PC-9 (cell line): Measurements from ENCODE around the gene CDHR2. TPM values are rescaled to one million over a fixed set of nuclear protein-coding genes. Genes with fewer than 3 reads are reported as not detected.
"Not testable (repeated sequence)": the region's sequence is repeated elsewhere in the genome, so short reads cannot be mapped to it uniquely, and the experiment has no call there.

Experiments used
- BruUV-seq: library from RNA; stranded (reverse); fragments of 400-500 nt; replicated peaks from 2 replicates; lab custom pipeline; 2021; lab: Mats Ljungman, UMichigan
- CTCF ChIA-PET: fragments of 300-600 bp; sonication (Branson Sonifier 250); formaldehyde crosslinking; loops from one replicate; lab custom pipeline; 2022; ENCODE audit warnings: antibody characterized with exemption; lab: Charles Lee
- POLR2A ChIA-PET: fragments of 300-600 bp; sonication (Branson Sonifier 250); formaldehyde crosslinking; loops from one replicate; lab custom pipeline; 2022; ENCODE audit warnings: antibody characterized with exemption; ENCODE audit not compliant: unreplicated experiment; lab: Charles Lee
- DNase-seq, 2 experiments: peaks; one replicate each; pipeline versions ENCODE4 v3.0.0 to v3.0.0-alpha.2; 2015 to 2022; ENCODE audit warnings: mixed read lengths in 1 of 2
- H2AFZ ChIP-seq: fragments of 200-600 bp; sonication (generic); 2 replicates; pipeline ENCODE4 v1.8.1; 2017; ENCODE audit warnings: antibody characterized with exemption
- H3F3A ChIP-seq: fragments of 200-600 bp; sonication (generic); 2 replicates; pipeline ENCODE4 v1.8.1; 2017; ENCODE audit warnings: antibody characterized with exemption, mild to moderate bottlenecking, low read depth; ENCODE audit not compliant: insufficient read depth
- H3K27ac ChIP-seq: fragments of 200-600 bp; sonication (generic); 2 replicates; pipeline ENCODE4 v1.6.1; 2016; ENCODE audit warnings: mixed run types
- H3K27me3 ChIP-seq: fragments of 200-600 bp; sonication (generic); 2 replicates; pipeline ENCODE4 v1.6.1; 2016; ENCODE audit warnings: low read depth, mixed run types; ENCODE audit not compliant: insufficient read depth
- H3K36me3 ChIP-seq: fragments of 200-600 bp; sonication (generic); 2 replicates; pipeline ENCODE4 v1.6.1; 2016; ENCODE audit warnings: low read depth, mixed run types
- H3K4me1 ChIP-seq: fragments of 200-600 bp; sonication (generic); replicated peaks from 2 replicates; pipeline ENCODE4 v1.6.1; 2016; ENCODE audit warnings: mixed run types; ENCODE audit not compliant: insufficient read depth
- H3K4me2 ChIP-seq: fragments of 200-600 bp; sonication (generic); 2 replicates; pipeline ENCODE4 v1.6.1; 2017; ENCODE audit warnings: mixed run types
- H3K4me3 ChIP-seq: fragments of 200-600 bp; sonication (generic); 2 replicates; pipeline ENCODE4 v1.6.1; 2016; ENCODE audit warnings: mixed run types
- H3K79me2 ChIP-seq: fragments of 200-600 bp; sonication (generic); 2 replicates; pipeline ENCODE4 v1.6.1; 2017; ENCODE audit warnings: low read depth, mixed run types
- H3K9me2 ChIP-seq: fragments of 200-600 bp; sonication (generic); 2 replicates; pipeline ENCODE4 v1.8.1; 2017; ENCODE audit warnings: mild to moderate bottlenecking; ENCODE audit not compliant: insufficient read depth
- H3K9me3 ChIP-seq: fragments of 200-600 bp; sonication (generic); 2 replicates; pipeline ENCODE4 v1.8.1; 2016; ENCODE audit warnings: low read depth; ENCODE audit not compliant: insufficient read depth
- H4K20me1 ChIP-seq: fragments of 200-600 bp; sonication (generic); 2 replicates; pipeline ENCODE4 v1.8.1; 2017; ENCODE audit not compliant: insufficient read depth
- EZH2 ChIP-seq: fragments of 200-600 bp; sonication (generic); IDR thresholded peaks from 2 replicates; pipeline ENCODE4 v1.8.0; 2017; ENCODE audit warnings: antibody characterized with exemption, low read depth
- intact Hi-C: fragments of 100-400 bp; cut with micrococcal nuclease; formaldehyde crosslinking; loops from one replicate; pipeline ENCODE4 v1.10.0; 2022; ENCODE audit not compliant: unreplicated experiment
- total RNA-seq: library from RNA; stranded (reverse); gene quantifications from 2 replicates; pipeline ENCODE4 v1.2.3, GENCODE V29; 2021
- TF ChIP-seq, protein P1 (sequence below): fragments of 200-600 bp; sonication (generic); conservative IDR thresholded peaks from 2 replicates; pipeline ENCODE4 v1.6.1; 2017; ENCODE audit warnings: mixed run types, antibody characterized with exemption, mild to moderate bottlenecking, moderate library complexity

Gene CDHR2
- total RNA-seq, 1 experiment from 2014 or later = not detected

DNA sequence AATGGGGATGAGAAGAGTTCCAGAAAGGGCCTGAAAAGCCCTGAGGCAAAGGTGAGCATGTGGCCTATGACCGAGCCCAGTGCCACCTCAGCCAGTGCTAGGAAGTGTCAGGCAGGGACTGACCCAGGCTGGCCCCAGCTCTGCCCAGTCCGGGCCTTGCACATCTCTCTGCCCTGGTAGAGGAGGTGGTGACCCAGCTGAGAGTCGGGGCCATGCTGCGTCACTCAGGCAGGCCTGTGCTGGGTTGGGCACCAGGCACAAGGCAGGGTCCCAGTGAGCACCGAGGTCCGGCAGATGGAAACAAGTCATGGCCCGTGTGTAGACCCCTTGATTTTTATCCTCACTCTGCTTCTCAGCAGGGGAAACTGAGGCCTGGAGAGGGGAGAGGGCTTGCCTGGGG is 729 bp downstream of the CDHR2 start:
- Histone ChIP-seq H3K27me3 (no peaks in the 10 kb centered on the region), H3K79me2 (peaks cover 12% of the 10 kb centered on the region), H3K9me2 (no peaks in the 10 kb centered on the region), H3K9me3 (no peaks in the 10 kb centered on the region), H3K4me1 (peaks cover 59% of the 10 kb centered on the region), H4K20me1 (no peaks in the 10 kb centered on the region), H2AFZ (no peak overlapping the region), H3K27ac (no peak overlapping the region), H3K36me3 (no peaks in the 10 kb centered on the region), H3K4me2 (no peak overlapping the region), H3K4me3 (no peak overlapping the region), H3F3A (peaks cover 49% of the 10 kb centered on the region)
- DNase-seq = no peak
- ChIA-PET POLR2A (interaction anchor here (0.6 kb wide), 1 partner anchor 13 kb away, joined by 5 read pairs; the partner anchor contains the start of gene RNF44), CTCF (no interaction called here)
- intact Hi-C loops = no loop called here
- BruUV-seq = no TSS peak
- no peak for TF ChIP-seq EZH2
- TF ChIP-seq, protein P1, sequence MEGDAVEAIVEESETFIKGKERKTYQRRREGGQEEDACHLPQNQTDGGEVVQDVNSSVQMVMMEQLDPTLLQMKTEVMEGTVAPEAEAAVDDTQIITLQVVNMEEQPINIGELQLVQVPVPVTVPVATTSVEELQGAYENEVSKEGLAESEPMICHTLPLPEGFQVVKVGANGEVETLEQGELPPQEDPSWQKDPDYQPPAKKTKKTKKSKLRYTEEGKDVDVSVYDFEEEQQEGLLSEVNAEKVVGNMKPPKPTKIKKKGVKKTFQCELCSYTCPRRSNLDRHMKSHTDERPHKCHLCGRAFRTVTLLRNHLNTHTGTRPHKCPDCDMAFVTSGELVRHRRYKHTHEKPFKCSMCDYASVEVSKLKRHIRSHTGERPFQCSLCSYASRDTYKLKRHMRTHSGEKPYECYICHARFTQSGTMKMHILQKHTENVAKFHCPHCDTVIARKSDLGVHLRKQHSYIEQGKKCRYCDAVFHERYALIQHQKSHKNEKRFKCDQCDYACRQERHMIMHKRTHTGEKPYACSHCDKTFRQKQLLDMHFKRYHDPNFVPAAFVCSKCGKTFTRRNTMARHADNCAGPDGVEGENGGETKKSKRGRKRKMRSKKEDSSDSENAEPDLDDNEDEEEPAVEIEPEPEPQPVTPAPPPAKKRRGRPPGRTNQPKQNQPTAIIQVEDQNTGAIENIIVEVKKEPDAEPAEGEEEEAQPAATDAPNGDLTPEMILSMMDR = no peak

DNA sequence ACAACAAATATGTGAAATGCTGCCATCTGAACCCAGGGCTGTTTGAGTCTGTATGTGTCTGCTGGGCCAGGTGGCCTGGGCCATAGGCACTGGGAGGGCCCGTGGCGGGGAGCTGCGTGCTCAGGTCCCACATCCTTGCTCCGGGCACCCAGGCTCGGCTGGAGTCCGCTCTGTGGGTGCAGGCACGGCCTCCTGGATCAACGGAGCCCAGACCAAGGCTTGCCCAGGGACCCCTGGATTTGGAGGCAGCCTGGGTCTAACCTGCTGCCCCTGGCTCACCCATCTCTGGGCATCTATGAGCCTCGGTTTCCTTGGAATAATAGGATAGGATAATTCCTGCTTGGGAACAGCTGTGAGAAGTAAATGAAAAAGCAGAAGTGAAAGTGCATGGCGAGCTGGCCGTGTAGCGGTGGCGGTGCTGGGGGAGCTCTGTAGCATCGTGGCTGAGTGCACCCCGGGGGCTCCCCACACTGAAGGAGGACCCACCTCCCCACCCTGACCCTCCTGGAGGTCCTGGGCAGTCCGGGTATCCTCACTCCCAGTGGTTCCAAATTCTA is 1.2 kb downstream of the CDHR2 start:
- no peak overlapping the region for H2AFZ ChIP-seq
- BruUV-seq = no TSS peak
- DNase-seq = no peak
- no peaks in the 10 kb centered on the region for H3K36me3 ChIP-seq
- TF ChIP-seq, protein P1 = no peak
- no peak for TF ChIP-seq EZH2
- peaks cover 7% of the 10 kb centered on the region; the same call in 1 of the 2 replicates for H3K79me2 ChIP-seq
- CTCF ChIA-PET = no interaction called here
- no peaks in the 10 kb centered on the region for H3K27me3 ChIP-seq
- peaks cover 55% of the 10 kb centered on the region for H3K4me1 ChIP-seq
- intact Hi-C loops = no loop called here
- H3F3A ChIP-seq = peaks cover 49% of the 10 kb centered on the region
- no peaks in the 10 kb centered on the region for H3K9me2 ChIP-seq
- POLR2A ChIA-PET = no interaction called here
- H3K9me3 ChIP-seq = no peaks in the 10 kb centered on the region
- no peak overlapping the region for H3K4me2 ChIP-seq
- no peak overlapping the region for H3K4me3 ChIP-seq
- no peaks in the 10 kb centered on the region for H4K20me1 ChIP-seq
- H3K27ac ChIP-seq = no peak overlapping the region

DNA sequence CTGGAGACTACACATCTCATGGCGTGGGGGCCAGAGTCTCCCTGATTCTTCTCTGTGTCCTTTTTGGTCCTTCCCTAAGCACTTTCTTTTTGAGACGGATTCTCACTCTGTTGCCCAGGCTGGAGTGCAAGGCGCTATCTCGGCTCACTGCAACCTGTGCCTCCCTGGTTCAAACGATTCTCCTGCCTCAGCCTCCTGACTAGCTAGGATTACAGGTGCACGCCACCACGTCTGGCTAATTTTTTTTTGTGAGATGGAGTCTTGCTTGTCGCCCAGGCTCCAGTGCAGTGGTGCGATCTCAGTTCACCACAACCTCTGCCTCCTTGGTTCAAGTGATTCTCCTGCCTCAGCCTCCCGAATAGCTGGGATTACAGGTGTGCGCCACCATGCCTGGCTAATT is 1.8 kb downstream of the CDHR2 start:
- H3K4me3 ChIP-seq, POLR2A ChIA-PET: not testable (repeated sequence)

More for the DNA sequence above, 1.8 kb downstream of the CDHR2 start:
- H3K36me3 ChIP-seq, H3K4me2 ChIP-seq, CTCF ChIA-PET, intact Hi-C loops, H3K79me2 ChIP-seq, H3K27ac ChIP-seq, BruUV-seq, DNase-seq, H3K9me2 ChIP-seq, H2AFZ ChIP-seq, H3K9me3 ChIP-seq, H3K27me3 ChIP-seq, H4K20me1 ChIP-seq: not testable (repeated sequence)
- Histone ChIP-seq H3F3A (peaks cover 45% of the 10 kb centered on the region), H3K4me1 (peaks cover 52% of the 10 kb centered on the region)
